ENCODE data around the gene CLASRP. TPM values are rescaled to one million over a fixed set of nuclear protein-coding genes. Genes with fewer than 3 reads are reported as not detected.

Gene CLASRP
- total and polyA plus RNA-seq, 2 of the 8 experiments (the other 6 are each of a cell fraction or from before 2014, with no cell fraction given) = 22.3 to 71.7 TPM

- peak; percentile 23; the same call in 1 of the 2 replicates for TF ChIP-seq MAX (IDR thresholded peaks at IDR 0.05)
- no peak for TF ChIP-seq SP2 (IDR thresholded peaks at IDR 0.05; ENCODE audit: low read length)
- no peak for TF ChIP-seq BRCA1 (IDR thresholded peaks at IDR 0.05; ENCODE audit: low read depth, low read length)
- TF ChIP-seq USF2 (IDR thresholded peaks at IDR 0.05; ENCODE audit: low read length) = peak; percentile 42; the same call in 1 of the 2 replicates
- TF ChIP-seq POLR2A (IDR thresholded peaks at IDR 0.05; ENCODE audit: control extremely low read depth in 1 of 2, low read depth in 2 of 2, low read length in 2 of 2) = 0 out of 3 replicates have a peak, but pooled peaks of 1 of the 2 experiments have one; percentile 29
- no peak for TF ChIP-seq RNF2 (IDR thresholded peaks at IDR 0.05; ENCODE audit: borderline replicate concordance, low read depth, low read length, missing control alignments, poor library complexity, severe bottlenecking)
- TF ChIP-seq FOSL1 (IDR thresholded peaks at IDR 0.05; ENCODE audit: insufficient read depth, low read depth, low read length) = no peak
- no peak for TF ChIP-seq JUND (IDR thresholded peaks at IDR 0.05; ENCODE audit: low read length)
- no peak for TF ChIP-seq BACH1 (IDR thresholded peaks at IDR 0.05; ENCODE audit: low read length)
- no peak for TF ChIP-seq ASH2L (IDR thresholded peaks at IDR 0.05; ENCODE audit: low read length)
- TF ChIP-seq SRF (IDR thresholded peaks at IDR 0.05; ENCODE audit: low read depth, low read length) = no peak
- TF ChIP-seq KDM5A (IDR thresholded peaks at IDR 0.05; ENCODE audit: low read length) = no peak
These were observed 38.2 kb downstream of the CLASRP start (continued) for GRCh38 chr19:45076851-45077730.

Data from H1 (cell line).